Kasumi-1 (cell line): Measurements from ENCODE around the gene SRRM3.
"Not testable (repeated sequence)": the region's sequence is repeated elsewhere in the genome, so short reads cannot be mapped to it uniquely, and the experiment has no call there.

Source experiments
- DNase-seq, 2 experiments: peaks; one replicate each; lab custom pipeline; 2025; lab: John Stamatoyannopoulos, UW

SRRM3 gene

GRCh38 chr7:76265299-76265698 lies 63.6 kb downstream of the SRRM3 start:
- no peak for DNase-seq

- no peak for DNase-seq
Measured at GRCh38 chr7:76267107-76267893, 65.6 kb downstream of the SRRM3 start.

GRCh38 chr7:76267894-76268183 lies 66.1 kb downstream of the SRRM3 start:
- no peak for DNase-seq

GRCh38 chr7:76268376-76268775 lies 66.7 kb downstream of the SRRM3 start:
- DNase-seq: no peak

GRCh38 chr7:76269895-76270294 lies 68.2 kb downstream of the SRRM3 start:
- no peak for DNase-seq

GRCh38 chr7:76271384-76271783 lies 69.7 kb downstream of the SRRM3 start:
- not testable (repeated sequence) for DNase-seq

GRCh38 chr7:76272142-76272541 lies 70.4 kb downstream of the SRRM3 start:
- DNase-seq: no peak

GRCh38 chr7:76272851-76273497 lies 71.3 kb downstream of the SRRM3 start:
- no peak for DNase-seq

- no peak for DNase-seq
Measured at GRCh38 chr7:76273503-76273902, 71.8 kb downstream of the SRRM3 start.

GRCh38 chr7:76278540-76278939 lies 76.8 kb downstream of the SRRM3 start:
- DNase-seq: no peak

- DNase-seq: no peak
Measured at GRCh38 chr7:76280408-76280807, 78.7 kb downstream of the SRRM3 start.

GRCh38 chr7:76281006-76281705 lies 79.5 kb downstream of the SRRM3 start:
- DNase-seq: no peak

GRCh38 chr7:76281706-76282343 lies 80.1 kb downstream of the SRRM3 start:
- no peak for DNase-seq

GRCh38 chr7:76282344-76283253 lies 80.9 kb downstream of the SRRM3 start:
- no peak for DNase-seq

GRCh38 chr7:76283254-76284159 lies 81.8 kb downstream of the SRRM3 start:
- no peak for DNase-seq

- no peak for DNase-seq
Measured at GRCh38 chr7:76285604-76286374, 84.1 kb downstream of the SRRM3 start.

GRCh38 chr7:76286842-76287403 lies 85.2 kb downstream of the SRRM3 start:
- no peak for DNase-seq

GRCh38 chr7:76290847-76291350 lies 89.2 kb downstream of the SRRM3 start:
- DNase-seq: not testable (repeated sequence)
